NCI-H1417 treated with DMSO at 0.1 percent for 48 hours (cell line): ENCODE data around the gene LENG9.

Experiments used
- DNase-seq: peaks from one replicate; lab custom pipeline; 2025; lab: John Stamatoyannopoulos, UW

Gene LENG9

DNA sequence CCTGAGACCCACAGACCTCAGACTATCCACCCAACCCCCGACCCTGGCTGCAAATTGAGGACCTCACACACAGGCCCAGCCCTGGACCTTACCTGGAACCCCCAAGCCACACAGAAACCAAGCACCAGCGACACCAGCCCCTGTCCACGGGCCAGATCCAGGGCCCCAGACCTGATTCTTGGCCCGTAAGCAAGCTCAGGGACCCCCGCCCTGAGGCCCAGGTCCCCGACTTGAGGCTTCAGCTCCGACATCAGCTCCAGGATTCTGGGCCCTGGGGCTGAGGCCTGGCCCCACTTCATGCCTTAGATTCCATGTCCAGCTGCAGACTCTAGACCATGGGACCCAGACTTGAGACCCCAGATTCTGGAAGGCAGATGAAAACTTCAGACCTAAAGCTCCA is 42.1 kb downstream of the LENG9 start:
- no peak for DNase-seq

DNA sequence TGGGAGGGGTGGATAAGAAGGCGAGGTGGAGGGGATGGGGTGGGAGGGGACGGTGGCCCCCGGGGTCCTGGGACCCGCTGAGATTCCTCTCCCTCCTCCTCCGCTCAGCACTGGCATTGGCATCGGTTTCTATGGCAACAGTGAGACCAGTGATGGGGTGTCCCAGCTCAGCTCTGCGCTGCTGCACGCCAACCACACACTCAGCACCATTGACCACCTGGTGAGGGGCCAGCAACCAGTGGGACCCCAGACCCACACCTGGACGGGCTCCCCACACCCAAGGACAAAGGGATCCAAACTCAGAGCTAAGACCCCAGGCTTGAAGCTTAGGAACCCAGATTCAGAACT is 42.4 kb downstream of the LENG9 start:
- no peak for DNase-seq

DNA sequence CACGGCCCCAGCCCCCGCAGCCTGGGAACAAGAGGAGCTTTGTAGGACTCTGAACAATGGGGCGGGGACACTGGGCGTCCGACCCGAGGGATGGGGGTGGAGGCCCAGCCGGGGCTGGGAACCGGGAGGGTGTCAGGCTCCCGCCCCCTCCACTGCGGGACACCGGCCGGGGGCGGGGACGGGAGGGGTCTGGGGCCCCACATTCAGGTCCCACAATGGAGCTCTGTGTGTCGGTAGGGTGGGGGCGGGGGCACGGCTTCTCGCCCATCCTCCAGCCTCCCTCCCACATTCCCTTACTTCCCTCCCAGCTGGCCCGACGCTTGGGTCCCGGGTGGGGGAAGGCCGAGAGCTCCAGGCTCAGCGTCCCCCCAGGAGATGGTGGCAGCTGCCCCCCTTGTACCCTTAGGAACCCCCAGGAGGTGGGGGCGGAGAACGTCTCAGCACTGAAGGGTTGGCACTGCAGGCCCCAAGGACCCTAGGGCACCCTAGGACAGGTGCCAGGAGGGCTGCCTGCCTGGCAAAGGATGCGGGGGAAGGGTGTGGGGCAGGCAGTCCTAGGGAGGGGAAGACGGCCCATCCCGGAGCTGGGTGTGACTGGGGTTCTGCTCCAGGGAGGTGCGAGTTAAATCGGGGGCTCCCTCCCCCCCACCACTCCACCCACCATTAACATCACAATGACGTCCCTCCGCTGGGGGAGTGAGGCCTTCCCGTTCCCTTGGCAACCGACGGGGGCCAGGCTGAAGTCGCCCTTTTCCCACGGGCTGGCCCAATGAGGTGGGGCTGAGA is 43.0 kb downstream of the LENG9 start:
- no peak for DNase-seq

DNA sequence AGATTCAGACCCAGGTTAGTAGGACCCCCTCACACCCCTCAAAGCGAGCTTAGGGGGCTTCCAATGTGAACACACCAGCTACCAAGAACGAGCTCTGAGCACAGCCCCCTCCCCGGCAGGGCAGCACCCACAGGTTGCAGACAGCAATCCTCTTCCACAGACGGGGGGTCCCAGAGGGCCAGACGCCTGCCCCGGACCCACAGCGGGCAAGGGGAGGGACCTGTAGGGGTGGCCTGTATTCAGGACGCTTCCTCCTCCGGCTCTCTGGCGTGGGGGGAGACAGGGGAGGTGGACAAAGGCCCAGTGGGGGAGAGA is 43.6 kb downstream of the LENG9 start:
- no peak for DNase-seq

DNA sequence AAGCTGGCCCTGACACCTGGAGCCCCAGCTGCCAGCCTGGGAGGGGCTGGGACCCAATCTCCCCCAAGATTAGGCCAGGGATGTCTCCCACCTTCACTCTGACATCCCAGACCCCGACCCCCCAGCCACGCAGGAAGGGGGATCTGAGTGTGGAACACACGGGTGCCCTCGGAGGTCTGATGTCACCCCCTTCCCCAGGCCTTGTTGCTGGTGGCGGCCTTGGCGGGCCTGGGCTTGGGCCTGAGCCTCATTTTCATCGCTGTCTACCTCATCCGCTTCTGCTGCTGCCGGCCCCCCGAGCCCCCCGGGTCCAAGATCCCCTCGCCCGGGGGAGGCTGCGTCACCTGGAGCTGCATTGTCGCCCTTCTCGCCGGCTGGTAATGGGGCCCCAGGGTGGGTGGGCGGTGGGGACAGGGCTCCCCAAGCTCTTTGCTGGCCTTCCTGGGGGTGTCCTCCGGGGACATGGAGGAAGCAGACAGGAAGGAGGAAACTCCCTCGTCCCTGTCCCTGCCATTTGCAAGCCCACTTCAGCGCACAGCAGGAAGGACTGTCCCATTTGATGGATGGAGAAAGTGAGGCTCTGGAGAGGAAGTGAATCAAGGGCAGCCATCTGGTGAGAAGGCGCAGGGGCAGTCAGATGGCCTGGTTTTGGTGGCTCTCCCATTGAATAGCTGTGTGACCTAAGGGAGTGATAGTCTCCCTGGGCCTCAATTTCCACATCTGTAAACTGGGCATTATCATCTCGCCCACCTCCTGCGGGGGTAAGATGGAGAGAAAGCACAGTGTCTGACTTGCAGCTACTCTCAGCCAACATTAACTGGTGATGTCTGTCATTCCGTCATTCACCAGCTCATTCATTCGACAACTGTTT is 44.4 kb downstream of the LENG9 start:
- DNase-seq = no peak

DNA sequence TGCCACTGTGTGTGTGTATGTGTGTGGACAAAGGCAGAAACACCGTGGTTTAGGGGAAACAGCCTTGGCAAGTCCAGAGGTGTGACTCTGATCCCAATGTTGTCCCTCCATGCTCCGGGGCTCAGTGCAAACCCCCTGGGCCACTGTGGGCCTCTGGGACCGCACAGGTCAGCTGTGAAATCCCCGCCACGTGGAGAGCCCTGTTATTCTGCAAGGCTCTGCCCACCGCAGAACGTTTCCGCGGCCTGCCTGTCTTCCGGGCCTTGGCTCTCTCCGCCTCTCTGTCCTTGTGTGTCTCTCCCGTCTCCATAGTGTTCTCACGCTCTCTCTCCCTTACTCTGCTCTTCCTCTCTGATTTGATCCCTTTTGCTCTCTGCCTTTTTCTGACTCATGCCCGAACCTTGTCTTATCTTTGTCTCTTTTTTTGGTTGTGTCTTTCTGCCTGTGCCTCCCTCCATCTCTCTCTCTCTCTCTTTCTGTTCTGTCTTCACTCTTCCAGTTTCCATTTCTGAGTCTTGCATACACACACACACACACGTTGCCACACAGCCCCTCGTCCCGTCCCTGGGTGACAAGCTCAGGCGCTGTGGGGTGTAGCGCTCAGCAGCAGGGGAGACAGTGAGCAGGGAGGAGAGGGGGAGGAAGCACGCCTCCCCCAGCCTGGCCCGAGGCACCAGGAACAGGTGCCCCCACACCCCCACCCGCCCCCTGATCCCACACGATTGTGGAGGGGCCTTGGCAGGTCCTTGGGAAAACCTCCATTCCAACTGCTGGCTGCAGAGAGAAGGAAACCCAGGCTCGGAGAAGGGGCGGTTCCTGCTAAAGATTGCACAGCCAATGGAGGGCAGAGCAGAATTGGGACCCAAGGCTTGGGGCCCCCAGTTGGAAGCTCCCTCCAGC is 45.3 kb downstream of the LENG9 start:
- DNase-seq = no peak

DNA sequence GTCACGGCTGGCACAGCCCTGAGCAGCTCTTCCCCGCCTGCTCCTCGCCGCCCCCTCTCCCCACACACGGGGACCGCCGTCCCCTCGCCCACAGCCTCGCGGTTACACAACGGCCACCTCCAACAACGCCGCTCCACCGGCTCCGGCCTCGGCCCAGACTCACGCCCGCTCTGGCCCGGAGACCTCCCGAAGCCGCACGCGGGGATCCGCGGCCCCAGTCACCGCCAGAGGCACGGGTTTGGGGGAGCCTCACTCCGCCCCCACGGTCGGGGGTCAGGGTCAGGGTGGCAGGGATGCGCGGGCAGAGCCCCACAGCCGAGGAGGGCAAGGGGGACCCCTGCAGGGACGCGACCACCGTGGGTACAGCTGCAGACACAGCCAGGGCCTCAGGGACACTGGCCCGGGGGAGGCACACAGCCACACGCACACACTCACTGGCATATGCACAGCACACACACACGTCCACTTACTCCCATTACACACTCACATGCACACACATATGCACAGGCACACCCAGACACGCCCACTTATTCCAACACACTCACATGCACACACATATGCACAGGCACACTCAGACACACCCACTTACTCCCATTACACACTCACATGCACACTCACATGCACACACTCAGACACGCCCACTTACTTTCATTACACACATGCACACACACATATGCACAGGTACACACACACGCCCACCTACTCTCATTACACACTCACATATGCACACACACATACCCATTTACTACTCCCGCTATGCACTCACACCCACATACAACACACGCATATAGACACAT is 46.7 kb downstream of the LENG9 start:
- no peak for DNase-seq

DNA sequence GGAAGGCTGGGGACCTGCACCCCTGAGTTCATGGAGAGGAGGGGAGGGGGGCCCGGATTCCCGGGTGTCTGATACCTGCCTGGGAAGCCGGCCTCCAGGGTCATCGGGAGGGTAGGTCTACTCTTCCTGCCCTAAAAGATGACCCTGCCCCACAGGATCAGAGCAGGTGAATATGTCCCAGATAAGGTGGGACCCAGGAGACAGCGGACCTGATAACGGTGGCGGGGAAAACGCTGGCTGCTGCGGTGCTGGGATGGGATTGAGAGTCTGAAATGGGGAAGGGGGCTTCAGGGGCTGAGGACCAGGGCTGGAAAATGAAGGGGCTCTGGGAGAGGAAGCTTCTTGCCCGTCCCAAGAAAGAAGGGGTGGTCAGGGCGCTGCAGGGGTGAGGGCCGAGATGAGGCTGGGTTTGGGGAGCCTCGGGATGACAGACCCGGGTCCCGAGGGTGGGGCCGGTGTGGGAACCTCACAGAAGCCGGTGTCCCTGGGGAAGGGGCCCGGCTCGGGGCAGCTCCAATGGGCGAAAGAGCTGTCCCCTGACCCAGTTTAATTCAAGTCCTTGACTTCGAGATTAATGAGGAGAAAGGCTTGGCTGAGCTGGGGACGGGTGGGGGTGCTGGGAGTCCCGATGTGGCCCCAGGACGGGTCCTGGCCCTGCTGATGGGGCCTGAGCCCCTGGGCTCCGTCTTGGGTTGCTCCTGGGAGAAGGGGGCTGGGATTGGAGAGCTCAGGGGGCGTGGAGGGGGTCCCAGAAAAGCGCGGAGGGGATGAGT is 47.5 kb downstream of the LENG9 start:
- DNase-seq = no peak

DNA sequence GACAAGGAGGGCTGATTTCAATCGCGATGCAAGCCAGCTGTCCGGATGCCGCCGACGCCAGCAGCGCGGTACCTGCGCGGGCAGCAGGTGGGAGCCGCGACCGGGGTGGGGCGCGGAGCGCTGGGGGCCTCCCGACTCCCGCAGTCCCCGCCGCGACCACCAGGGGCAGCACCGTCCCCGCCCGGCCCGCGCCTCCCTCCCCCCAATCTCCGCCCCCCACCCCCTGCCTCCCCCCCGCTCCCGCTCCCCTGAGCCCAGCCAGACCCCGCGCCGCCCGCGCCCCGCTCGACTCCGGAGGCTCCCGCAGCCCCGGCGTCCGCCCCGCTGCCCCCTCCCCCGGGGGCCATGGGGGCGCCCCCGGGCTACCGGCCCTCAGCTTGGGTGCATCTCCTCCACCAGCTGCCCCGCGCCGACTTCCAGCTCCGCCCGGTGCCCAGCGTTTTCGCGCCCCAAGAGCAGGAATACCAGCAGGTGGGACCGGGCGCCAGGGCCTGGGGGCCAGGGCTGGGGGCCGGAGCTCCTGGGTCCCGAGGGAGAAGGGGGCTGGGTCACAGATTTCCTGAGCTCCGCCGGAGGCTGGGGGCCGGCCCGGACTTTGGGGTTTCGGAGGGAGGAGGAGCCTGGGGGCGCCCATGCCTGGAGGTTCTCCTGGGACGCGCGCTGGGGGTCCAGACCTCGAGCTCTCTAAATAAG is 48.2 kb downstream of the LENG9 start, which contains the start of gene TTYH1:
TTYH1 (plus strand) TSS at position 257 of the 693 bp plus-strand sequence; CDS start at position 346, 89 bp downstream.
- DNase-seq = no peak

DNA sequence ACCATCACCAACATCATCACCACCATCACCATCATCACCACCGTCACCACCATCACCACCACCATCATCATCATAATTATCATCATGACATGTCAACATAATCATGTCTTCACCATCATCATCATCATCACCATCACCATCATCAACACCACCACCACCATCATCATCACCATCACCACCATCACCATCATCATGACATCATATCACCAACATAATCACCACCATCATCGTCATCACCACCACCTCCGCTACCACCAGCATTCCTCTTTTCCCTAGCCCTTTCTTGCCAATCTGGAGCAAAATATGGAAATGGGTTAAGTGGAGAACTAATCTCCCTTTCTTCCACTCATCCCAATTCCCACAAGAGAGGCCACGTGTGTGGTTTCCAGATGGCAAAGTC is 49.4 kb downstream of the LENG9 start:
- no peak for DNase-seq

DNA sequence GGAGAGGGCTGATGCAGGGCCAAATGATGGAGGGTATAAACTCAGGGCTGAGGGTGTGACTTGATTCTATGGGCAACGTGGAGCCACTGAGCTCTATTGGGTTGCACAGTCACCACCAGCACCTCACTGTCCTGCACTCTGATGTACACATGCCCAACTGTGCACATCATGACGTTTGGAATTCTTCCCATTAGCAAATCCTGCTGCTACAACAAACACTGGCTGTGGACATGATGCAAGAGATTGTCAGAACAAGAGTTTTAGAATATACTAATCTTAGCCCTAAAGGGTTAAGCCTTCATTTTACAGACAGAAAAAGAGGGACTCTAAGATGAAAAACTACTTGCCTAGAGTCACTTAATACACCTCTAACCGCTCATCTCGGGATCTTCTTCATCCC is 50.7 kb downstream of the LENG9 start:
- no peak for DNase-seq
